Activated CD4-positive, alpha-beta T cell treated with anti-CD3 and anti-CD28 coated beads, Interleukin-2, amount 10 ng/mL, durations not matched to agents 24 days and 14 days (primary cell): ENCODE results near the gene MEF2B. TPM values are rescaled to one million over a fixed set of nuclear protein-coding genes. Genes with fewer than 3 reads are reported as not detected.
"Not testable (repeated sequence)": the region's sequence is repeated elsewhere in the genome, so short reads cannot be mapped to it uniquely, and the experiment has no call there.

Experiments used
- DNase-seq: peaks from one replicate; pipeline ENCODE4 v3.0.0; 2022
- H3K27ac Mint-ChIP-seq: one replicate; pipeline ENCODE4 v1.8.0; 2022; ENCODE audit warnings: mild to moderate bottlenecking, mixed read lengths
- H3K27me3 Mint-ChIP-seq: one replicate; pipeline ENCODE4 v1.8.0; 2022; ENCODE audit warnings: mixed read lengths
- H3K36me3 Mint-ChIP-seq: one replicate; pipeline ENCODE4 v1.8.0; 2022; ENCODE audit warnings: low read depth, mild to moderate bottlenecking, mixed read lengths
- H3K4me1 Mint-ChIP-seq: one replicate; pipeline ENCODE4 v1.8.0; 2021; ENCODE audit warnings: mixed read lengths
- H3K4me3 Mint-ChIP-seq: one replicate; pipeline ENCODE4 v1.8.0; 2022; ENCODE audit warnings: mild to moderate bottlenecking, moderate library complexity, mixed read lengths
- H3K9me3 Mint-ChIP-seq: one replicate; pipeline ENCODE4 v1.8.0; 2021; ENCODE audit warnings: mixed read lengths
- intact Hi-C: fragments of 100-400 bp; cut with micrococcal nuclease; formaldehyde crosslinking; loops from one replicate; pipeline ENCODE4 v1.15.1; 2023
- total RNA-seq: library from RNA; stranded (reverse); gene quantifications from 2 replicates; pipeline ENCODE4 v1.2.3, GENCODE V29; 2022

The MEF2B gene
- total RNA-seq, 1 donor from 2014 or later, result 2.9 TPM

DNA sequence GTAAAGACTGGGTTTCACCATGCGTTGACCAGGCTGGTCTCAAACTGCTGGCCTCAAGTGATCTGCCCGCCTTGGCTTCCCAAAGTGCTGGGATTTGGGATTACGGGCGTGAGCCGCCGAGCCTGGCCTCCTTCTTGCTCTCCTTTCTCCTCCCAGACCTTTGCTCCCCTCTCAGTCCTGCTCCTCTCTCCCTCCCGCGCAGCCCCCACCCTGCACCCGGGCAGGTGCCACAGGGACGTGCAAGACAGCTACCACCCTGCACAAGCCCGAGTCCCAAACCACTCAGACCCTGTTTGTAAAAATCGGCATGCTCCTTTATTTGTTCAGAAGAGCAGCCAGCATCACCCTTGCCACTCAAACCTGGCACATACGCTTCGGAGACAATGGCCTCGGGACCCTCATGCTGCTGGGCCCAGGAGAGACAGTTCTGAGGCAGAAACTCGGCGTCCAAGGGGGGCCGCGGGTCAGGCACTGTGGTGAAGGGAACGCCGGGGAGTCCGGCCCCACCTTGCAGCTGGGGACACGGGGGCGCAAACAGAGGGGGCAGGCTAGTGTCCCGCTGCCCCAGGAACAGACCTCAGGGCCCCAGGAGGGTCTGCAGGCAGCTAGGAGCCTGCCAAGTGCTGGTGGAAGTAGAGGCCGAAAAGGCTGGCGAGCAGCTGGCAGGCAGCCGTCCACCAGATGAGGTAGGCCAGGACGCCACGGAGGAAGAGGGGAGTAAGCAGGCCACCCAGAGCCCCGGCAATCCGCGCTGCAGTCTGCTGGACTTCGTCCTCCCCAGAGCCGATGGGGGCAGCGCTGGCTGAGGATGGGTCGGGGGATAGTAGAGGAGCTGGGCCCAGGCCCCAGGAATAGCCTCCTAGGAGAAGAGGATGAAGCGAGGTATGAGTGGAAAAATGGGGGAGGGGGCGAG, 50.5 kb downstream of the MEF2B start:
- no peak for DNase-seq
- H3K36me3 Mint-ChIP-seq, result peaks cover 22% of the 10 kb centered on the region
- no peak overlapping the region for H3K4me3 Mint-ChIP-seq
- no peaks in the 10 kb centered on the region for H3K4me1 Mint-ChIP-seq
- H3K27ac Mint-ChIP-seq, result no peak overlapping the region
- no peaks in the 10 kb centered on the region for H3K9me3 Mint-ChIP-seq
- intact Hi-C loops, result no loop called here
- H3K27me3 Mint-ChIP-seq, result no peaks in the 10 kb centered on the region

DNA sequence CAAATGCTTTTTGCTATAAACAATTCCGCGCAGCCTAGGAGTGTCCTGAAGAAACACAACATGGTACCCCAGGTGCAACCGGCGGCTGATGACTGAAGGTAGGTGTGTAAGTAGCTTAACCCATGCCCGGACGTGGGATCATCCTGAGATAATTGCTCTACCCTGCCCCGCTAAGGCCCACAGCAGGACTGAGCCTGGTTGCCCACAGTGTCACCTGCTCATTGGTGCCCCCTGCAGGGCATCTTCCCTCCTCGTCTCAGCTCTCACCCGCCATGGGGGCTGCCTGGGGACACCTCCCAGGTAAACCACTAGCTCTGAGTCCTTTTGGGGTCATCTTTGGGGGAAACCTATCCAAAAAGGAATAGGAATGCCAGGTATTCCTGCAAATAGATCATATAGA, 54.1 kb downstream of the MEF2B start:
- intact Hi-C loops, result no loop called here
- Mint-ChIP-seq H3K27me3 (no peaks in the 10 kb centered on the region), H3K4me1 (no peaks in the 10 kb centered on the region), H3K36me3 (peaks cover 12% of the 10 kb centered on the region), H3K4me3 (no peak overlapping the region), H3K9me3 (no peaks in the 10 kb centered on the region), H3K27ac (no peak overlapping the region)
- peak; percentile 84 for DNase-seq

DNA sequence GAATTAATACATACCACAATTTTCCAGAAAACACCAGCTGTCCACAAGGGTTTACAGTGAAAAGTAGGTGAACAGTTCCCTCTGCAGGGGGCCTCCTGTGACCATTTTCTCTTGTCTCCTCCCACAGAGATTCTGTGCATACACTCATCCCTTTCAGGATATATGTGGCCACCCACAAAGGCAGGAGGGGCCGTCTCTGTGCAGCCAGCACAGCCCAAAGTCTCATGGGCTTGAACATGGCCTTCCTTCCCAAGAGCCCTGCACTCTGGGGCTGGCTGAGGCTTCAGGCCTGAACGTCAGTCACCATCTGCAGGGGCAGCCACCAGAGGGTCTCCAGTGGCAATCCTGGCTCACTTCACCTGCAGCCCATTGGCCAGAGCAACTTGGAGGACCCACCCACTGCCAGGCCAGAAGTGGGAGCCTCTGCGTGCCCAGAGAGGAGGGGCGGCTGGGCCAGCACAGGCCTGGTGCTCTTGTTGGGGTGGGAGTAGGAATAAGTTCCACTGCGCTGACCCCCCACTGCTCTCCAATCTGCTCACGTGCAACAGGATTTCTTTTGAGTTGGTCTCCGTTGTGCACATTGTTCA, 56.9 kb downstream of the MEF2B start:
- DNase-seq, result no peak
- Mint-ChIP-seq H3K27ac (no peak overlapping the region), H3K36me3 (no peaks in the 10 kb centered on the region), H3K9me3 (no peaks in the 10 kb centered on the region), H3K4me3 (no peak overlapping the region), H3K27me3 (peaks cover 2% of the 10 kb centered on the region), H3K4me1 (no peaks in the 10 kb centered on the region)
- intact Hi-C loops, result no loop called here

- Mint-ChIP-seq H3K4me1 (no peaks in the 10 kb centered on the region), H3K27ac (no peak overlapping the region), H3K4me3 (no peak overlapping the region), H3K27me3 (peaks cover 2% of the 10 kb centered on the region), H3K36me3 (peaks cover 2% of the 10 kb centered on the region), H3K9me3 (no peaks in the 10 kb centered on the region)
- no peak for DNase-seq
- intact Hi-C loops, result no loop called here
These were observed 58.0 kb downstream of the MEF2B start for GRCh38 chr19:19111967-19112580.

- Mint-ChIP-seq H3K4me1 (no peaks in the 10 kb centered on the region), H3K4me3 (no peak overlapping the region), H3K27me3 (peaks cover 2% of the 10 kb centered on the region), H3K27ac (no peak overlapping the region), H3K36me3 (peaks cover 2% of the 10 kb centered on the region), H3K9me3 (no peaks in the 10 kb centered on the region)
- intact Hi-C loops, result no loop called here
- DNase-seq, result no peak
These were observed 58.8 kb downstream of the MEF2B start for GRCh38 chr19:19111136-19111835.

DNA sequence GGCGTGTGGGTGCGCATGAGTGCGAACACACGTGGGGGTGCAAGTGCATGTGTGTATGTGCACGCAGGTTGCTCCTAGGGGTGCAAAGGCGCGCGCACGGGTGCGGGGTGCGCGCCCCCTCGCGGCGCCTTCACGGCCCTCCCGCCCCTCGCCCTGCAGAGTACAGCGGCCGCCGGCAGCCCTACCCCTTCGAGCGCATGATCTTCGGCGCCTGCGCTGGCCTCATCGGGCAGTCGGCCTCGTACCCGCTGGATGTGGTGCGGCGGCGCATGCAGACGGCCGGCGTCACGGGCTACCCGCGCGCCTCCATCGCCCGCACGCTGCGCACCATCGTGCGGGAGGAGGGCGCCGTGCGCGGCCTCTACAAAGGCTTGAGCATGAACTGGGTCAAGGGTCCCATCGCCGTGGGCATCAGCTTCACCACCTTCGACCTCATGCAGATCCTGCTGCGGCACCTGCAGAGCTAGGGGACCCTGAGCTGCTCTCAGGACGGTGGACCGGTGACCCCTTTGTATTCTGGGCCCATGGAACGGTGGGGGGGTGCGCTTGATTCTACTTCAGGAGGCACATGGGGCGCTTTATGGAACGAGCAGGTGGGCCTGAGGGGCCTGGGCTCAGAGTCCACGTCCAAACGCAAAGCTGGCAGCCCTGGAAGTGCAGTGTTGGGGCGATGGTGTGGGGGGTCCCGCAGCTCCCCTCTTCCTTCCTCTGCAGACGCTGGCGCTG, 59.5 kb downstream of the MEF2B start:
- H3K4me3 Mint-ChIP-seq, result no peak overlapping the region
- peaks cover 2% of the 10 kb centered on the region for H3K27me3 Mint-ChIP-seq
- no peaks in the 10 kb centered on the region for H3K4me1 Mint-ChIP-seq
- no peak overlapping the region for H3K27ac Mint-ChIP-seq
- peak; percentile 69 for DNase-seq
- H3K36me3 Mint-ChIP-seq, result peaks cover 2% of the 10 kb centered on the region
- intact Hi-C loops, result no loop called here
- H3K9me3 Mint-ChIP-seq, result no peaks in the 10 kb centered on the region

DNA sequence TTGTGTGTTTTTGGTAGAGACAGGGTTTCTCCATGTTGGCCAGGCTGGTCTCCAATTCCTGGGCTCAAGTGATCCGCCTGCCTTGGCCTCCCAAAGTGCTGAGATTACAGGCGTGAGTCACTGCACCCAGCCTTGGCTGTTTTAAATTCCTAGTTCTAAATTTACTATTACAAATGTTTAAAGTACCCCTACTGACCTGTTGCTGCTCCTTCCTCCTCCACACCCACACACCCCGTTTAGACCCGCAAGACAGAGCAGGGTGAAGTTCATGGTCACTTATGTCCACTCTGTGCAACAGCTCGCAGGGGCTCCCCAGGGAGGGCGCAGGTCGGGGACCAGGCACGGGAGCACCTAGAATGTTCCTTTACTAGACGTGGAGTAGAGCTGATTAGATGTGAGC, 60.5 kb downstream of the MEF2B start:
- DNase-seq, result no peak
- intact Hi-C loops, result no loop called here
- Mint-ChIP-seq H3K27ac (no peak overlapping the region), H3K27me3 (peaks cover 2% of the 10 kb centered on the region), H3K9me3 (no peaks in the 10 kb centered on the region), H3K36me3 (peaks cover 2% of the 10 kb centered on the region), H3K4me3 (no peak overlapping the region), H3K4me1 (no peaks in the 10 kb centered on the region)

GRCh38 chr19:19107654-19108053, 62.4 kb downstream of the MEF2B start:
- intact Hi-C loops, result no loop called here
- Mint-ChIP-seq H3K27ac (no peak overlapping the region), H3K9me3 (no peaks in the 10 kb centered on the region)

GRCh38 chr19:19106938-19107337, 63.1 kb downstream of the MEF2B start:
- H3K4me3 Mint-ChIP-seq, H3K36me3 Mint-ChIP-seq, H3K4me1 Mint-ChIP-seq, intact Hi-C loops, H3K9me3 Mint-ChIP-seq, H3K27me3 Mint-ChIP-seq, H3K27ac Mint-ChIP-seq, DNase-seq: not testable (repeated sequence)

More at GRCh38 chr19:19107654-19108053, 62.4 kb downstream of the MEF2B start:
- Mint-ChIP-seq H3K4me3 (no peak overlapping the region), H3K4me1 (no peaks in the 10 kb centered on the region), H3K27me3 (peaks cover 2% of the 10 kb centered on the region), H3K36me3 (peaks cover 2% of the 10 kb centered on the region)
- DNase-seq, result no peak

DNA sequence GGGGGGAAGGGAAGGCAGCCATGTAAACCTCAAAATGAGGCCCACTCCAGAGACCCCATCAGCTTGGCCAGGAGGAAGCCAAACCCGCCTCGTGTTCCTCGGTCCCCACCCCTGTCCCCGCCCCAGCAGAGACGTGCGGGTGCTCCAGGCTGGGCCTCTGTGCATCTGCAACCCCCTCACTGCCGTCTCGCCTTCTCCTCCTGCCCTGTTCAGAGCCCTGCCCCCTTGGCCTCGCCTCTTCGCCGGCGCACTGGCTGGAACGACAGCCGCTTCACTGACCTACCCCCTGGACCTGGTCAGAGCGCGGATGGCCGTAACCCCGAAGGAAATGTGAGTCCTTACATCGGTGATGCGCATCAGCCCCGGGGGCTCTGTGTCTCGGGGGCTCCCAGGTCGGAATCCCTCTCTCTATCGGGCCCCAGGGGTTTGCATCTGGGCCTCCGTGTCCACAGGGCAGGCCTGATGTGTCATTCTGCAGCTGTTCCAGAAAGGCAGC, 64.0 kb downstream of the MEF2B start:
- Mint-ChIP-seq H3K36me3 (peaks cover 2% of the 10 kb centered on the region), H3K4me1 (no peaks in the 10 kb centered on the region), H3K9me3 (no peaks in the 10 kb centered on the region), H3K27ac (no peak overlapping the region), H3K27me3 (peaks cover 2% of the 10 kb centered on the region), H3K4me3 (no peak overlapping the region)
- DNase-seq, result no peak
- intact Hi-C loops, result no loop called here

- intact Hi-C loops, result no loop called here
- DNase-seq, result no peak
- peaks cover 2% of the 10 kb centered on the region for H3K36me3 Mint-ChIP-seq
- H3K27me3 Mint-ChIP-seq, result peaks cover 2% of the 10 kb centered on the region
- H3K4me3 Mint-ChIP-seq, result no peak overlapping the region
- no peaks in the 10 kb centered on the region for H3K4me1 Mint-ChIP-seq
- no peaks in the 10 kb centered on the region for H3K9me3 Mint-ChIP-seq
- H3K27ac Mint-ChIP-seq, result no peak overlapping the region
These were observed 64.6 kb downstream of the MEF2B start for GRCh38 chr19:19105365-19106055.

DNA sequence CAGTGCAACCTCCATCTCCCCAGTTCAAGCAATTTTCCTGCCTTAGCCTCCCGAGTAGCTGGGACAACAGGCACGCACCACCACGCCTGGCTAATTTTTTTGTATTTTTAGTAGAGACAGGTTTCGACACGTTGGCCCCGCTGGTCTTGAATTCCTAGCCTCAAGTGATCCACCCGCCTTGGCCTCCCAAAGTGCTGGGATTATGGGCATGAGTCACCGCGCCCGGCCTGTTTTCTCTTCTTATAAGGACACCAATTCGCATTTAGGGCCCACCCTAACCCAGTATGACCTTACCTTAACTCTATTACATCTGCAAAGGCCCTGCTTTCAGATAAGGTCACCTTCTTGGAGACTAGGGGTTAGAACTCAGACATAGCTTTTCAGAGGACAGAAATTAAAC, 66.9 kb downstream of the MEF2B start:
- no peak for DNase-seq
- Mint-ChIP-seq H3K27me3 (no peaks in the 10 kb centered on the region), H3K27ac (no peak overlapping the region), H3K36me3 (peaks cover 2% of the 10 kb centered on the region), H3K4me3 (no peak overlapping the region), H3K4me1 (no peaks in the 10 kb centered on the region), H3K9me3 (no peaks in the 10 kb centered on the region)
- intact Hi-C loops, result no loop called here

DNA sequence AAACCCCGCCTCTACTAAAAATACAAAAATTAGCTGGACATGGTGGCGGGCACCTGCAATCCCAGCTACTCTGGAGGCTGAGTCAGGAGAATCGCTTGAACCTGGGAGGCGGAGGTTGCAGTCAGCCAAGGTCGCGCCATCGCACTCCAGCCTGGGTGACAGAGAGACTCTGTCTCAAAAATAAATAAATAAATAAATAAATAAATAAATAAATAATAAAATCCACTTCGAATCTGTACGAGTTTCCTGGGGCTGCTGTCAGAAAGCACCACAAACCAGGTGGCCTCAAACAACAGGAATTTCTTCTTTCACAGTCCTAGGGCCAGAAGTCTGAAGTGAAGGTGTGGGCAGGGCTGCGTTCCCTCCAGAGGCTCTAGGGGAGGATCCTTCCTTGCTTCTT, 67.5 kb downstream of the MEF2B start:
- H3K27me3 Mint-ChIP-seq, DNase-seq, H3K36me3 Mint-ChIP-seq, H3K4me1 Mint-ChIP-seq, H3K9me3 Mint-ChIP-seq, H3K4me3 Mint-ChIP-seq, intact Hi-C loops, H3K27ac Mint-ChIP-seq: not testable (repeated sequence)
